ENCODE data around the gene UGGT1.
"Not testable (repeated sequence)": the region's sequence is repeated elsewhere in the genome, so short reads cannot be mapped to it uniquely, and the experiment has no call there.

The UGGT1 gene

DNA sequence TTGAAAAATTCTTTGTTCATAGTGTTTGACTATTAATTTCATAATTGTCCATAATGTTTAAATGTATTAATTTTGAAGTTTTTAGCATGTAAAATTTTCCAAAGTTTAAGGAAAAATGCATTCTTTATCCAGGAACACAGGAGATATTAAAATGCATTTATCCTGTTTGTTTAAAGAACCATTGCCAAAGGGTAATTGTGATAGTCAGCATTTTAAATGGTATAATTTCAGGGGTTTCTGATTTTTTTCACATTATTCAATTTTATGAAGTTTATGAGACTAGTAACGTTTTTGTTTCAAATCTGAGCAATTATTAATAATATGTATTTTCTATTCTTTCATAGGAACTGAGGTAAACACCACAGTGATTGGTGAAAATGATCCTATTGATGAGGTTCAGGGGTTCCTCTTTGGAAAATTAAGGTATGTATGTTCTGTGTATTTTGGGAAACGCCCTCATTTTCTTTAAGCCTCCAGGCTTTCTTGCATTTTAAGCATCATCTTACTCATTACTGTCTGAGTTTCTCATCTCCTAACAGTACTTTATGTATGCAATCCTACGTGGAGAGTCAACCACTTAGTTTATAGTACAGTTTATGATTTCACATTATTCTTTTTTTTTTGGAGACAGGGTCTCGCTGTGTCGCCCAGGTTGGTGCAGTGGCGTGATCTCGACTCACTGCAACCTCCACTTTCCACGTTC is 25.1 kb downstream of the UGGT1 start:
- no peak for DNase-seq

DNA sequence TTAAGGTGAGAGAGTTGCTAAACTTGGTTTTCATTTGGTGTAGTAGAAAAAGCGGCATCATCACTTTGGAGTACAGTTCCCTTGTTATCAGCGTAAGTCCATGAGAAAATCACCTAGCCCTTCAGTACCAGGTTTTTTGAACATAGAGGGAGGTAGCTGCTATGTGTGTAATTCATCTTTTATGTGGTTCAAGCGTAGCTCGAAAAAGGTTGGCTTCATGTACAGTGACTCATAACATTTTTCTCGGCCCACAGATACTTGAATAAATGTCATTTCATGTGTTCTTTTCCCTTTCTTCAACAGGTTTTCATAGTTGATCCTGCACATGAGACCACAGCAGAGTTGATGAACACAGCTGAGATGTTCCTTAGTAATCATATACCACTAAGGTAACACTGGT is 43.6 kb downstream of the UGGT1 start:
- DNase-seq: no peak

DNA sequence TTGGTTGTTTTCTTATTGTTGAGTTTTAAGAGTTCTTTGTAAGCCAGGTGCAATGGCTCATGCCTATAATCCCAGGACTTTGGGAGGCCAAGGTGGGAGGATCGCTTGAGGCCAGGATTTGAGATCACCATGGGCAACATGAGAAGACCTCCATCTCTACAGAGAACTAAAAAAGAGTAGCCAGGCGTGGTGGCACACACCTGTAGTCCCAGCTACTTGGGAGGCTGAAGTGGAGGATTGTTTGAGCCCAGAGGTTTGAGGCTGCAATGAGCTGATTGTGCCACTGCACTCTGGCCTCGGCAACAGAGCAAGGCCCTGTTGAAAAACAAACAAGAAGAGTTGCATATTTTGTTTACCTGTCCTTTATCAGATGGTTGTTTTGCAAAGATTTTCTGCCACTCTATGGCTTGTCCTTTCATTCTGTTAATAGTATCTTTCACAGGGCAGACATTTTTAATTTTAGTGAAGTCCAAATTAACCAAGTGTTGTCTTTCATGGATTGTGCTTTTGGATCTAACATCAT is 46.2 kb downstream of the UGGT1 start:
- no peak for DNase-seq

DNA sequence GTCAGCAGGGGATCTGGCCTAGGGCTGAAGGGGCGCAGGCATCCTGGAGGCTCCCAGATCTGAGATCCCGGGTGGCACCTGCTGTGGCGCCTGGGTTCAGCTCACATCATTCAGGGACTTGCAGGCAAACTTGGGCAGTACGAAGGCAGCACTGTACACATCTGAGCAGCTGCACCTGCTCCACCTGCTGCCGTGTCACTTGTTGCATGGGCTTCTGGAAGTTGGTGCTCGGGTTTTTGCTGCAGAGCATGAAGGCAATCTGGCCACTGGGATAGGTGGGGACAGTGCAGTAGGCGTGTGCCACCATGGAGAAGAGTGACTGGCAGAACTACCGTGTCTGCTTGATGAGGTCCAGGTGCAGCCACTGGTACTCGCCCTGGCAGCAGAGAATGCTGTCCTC is 48.6 kb downstream of the UGGT1 start:
- DNase-seq: no peak

DNA sequence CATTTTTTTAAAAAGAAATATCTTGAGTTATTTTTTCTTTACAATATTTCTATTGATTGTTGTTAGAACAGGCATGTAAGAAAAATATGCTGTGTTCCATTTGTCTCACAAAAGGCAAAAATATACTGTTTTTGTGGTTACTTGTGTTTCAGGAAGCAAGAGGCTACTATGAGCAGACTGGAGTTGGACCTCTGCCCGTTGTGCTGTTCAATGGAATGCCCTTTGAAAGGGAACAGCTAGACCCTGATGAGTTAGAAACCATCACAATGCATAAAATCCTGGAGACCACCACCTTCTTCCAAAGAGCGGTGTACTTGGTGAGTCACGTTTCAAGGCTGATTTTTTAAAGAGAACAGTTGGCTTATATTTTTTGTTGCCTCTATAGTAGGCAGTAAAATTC is 54.7 kb downstream of the UGGT1 start:
- no peak for DNase-seq

DNA sequence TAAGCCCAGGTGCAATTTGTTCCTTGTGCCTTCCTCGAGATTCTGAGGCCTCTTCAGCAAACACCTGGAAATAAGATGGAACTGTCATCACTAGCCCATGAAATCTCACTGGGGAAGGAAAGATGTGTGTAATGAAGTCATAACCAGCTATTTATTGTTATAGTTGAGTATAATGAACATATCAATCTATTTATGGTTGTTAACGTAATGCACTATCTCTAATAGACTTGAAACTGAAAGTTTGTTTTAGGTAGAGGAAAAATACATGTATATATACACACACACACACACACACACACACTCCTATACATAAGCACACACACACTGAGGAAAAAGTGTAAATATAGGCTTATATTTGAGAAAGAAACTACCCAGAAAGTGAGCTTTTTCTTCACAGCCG is 62.8 kb downstream of the UGGT1 start:
- no peak for DNase-seq

DNA sequence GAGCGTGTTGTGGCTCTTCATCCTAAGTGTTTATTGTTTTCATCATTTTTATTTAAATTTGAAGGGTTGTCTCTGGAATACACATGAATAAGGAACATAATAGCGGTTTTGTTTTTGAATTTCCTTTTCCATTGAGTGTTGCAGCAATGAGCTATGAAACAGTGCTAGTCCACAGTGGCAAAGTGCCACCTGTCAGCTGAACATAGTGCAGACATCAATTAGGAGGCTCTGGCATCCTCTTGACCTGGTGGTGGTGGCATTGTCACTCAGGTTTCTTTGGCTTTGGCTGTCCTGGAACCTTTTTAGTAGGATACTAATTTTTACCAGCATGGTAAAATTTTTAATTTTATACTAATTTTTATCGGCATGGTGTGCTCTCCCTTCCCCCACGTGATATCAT is 63.2 kb downstream of the UGGT1 start:
- DNase-seq: no peak

DNA sequence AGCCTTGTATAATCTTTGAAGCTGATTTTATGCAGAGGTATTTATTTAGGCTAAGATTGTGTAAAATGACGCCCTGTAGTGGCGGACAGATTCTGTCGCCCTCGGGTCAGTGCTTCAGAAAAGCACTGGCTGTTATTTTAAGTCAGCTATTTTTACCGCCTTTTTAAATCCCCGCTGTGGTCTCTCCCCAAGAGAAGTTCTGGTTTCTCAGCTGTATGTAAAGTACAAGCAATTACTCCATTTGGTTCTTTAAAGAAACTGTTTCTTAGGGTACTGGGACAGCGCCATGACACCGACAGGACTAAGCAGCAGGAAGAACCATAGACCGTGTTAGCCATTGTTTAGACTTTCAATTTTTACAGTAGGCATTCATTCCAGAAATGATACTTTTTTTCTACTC is 65.0 kb downstream of the UGGT1 start:
- no peak for DNase-seq

DNA sequence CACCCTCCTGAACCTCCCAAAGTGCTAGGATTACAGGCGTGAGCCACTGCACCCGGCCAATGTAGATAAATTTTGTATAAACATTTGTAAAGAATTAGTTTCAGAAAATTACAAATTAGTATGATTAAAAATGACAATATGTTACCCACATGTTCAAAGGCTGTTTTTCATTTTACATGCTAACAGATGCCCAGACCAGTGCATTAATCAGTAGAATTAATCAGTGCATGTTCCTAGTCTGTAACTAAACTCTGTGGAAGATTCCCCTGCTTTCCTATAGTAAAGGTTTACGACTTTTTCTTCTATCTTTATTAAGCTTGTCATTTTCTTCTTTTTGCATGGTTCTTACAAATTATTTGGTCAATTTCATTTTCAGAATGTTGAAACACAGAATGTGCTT is 65.8 kb downstream of the UGGT1 start:
- no peak for DNase-seq

DNA sequence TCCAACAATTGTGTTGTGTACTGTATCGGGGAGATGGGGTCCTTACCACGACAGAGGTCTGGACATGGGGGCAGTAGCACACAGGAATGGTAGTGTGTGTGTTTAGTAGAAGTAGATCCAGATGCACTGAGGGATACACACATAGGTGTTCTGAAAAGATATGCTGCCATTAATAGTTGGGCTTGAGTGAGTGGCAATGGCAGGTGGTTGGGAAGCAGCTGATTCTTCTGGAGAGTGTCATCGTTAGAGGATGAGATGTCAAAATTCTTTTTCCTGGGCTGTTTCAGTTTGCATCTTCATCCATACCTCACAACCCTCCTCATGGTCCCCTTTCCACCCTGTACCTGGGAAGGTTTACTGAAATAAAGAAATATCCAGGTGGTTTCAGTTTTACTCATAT is 66.6 kb downstream of the UGGT1 start:
- no peak for DNase-seq

DNA sequence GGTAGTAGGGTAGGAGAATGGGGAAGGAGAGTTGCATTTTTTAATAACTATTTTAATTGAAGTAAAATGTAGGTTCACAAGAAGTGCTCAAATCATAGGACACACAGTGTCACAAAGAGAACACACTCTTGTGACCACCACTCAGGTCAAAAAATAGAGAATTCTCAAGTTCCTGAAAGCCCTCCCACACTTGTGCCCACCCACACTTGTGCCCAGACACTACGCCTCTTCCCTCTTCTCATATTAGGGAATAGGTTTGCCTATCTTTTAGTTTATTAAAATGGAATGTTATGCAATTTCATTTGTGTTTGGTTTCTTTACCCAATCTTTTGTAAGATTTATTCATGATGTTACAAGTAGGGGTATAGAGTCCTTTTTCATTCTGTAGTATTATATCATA is 67.2 kb downstream of the UGGT1 start:
- DNase-seq: no peak

DNA sequence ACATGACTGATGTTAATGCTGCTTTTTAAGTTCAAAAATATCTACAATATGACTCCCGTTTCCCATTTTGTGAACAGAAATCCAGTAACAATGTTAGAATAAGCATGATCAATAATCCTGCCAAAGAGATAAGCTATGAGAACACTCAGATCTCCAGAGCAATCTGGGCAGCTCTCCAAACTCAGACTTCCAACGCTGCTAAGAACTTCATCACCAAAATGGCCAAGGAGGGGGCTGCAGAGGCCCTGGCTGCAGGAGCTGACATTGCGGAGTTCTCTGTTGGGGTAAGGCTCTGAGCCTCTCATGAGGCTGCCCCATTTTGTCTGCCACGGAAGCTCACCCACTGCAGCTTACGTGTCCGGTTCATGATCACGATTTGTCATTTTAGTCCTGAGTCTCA is 68.4 kb downstream of the UGGT1 start:
- DNase-seq: no peak

DNA sequence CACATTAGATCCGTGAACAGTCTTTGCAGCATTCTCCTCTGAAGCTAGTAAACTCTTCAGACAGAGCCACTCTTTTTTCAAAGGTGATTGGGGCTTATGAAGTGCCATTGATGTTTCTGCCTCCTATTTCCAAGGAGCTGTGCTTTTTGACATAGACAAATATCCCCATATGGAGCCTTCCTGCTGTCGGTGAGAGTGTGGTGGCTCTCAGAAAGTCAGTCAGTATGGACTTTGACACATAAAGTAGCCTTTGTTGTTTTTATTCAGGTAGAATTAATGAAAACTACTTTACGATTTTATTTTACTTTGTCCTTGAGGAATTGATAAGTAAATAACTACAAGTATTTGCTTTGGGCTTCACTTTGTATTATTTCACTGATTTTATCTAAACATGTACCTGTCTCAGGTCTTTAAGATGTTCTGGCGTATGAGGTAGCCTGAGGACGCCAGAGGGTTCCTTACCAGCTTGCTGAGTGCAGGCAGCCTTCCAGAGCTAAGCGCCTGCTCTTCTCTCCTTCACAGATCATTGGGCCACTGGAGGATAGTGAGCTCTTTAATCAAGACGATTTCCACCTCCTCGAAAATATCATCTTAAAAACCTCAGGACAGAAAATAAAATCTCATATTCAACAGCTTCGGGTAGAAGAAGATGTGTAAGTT is 69.7 kb downstream of the UGGT1 start:
- DNase-seq: no peak

DNA sequence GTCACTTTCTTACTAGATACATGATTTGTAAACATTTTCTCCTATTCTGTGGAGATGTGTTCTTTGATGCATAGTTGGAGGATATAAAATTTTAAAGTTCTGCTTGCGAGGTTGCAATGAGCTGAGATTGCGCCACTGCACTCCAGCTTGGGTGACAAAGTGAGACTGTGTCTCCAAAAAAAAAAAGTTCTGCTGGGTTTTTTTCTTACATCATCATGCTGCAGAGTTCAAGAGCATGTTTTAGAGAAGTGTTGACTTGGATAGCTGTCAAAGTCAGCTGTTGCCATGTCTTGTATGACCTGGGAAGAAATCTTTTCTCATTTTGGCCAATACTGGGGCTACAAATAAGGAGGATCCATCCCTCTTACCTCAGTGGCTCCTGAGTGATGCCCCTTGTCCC is 71.3 kb downstream of the UGGT1 start:
- no peak for DNase-seq

DNA sequence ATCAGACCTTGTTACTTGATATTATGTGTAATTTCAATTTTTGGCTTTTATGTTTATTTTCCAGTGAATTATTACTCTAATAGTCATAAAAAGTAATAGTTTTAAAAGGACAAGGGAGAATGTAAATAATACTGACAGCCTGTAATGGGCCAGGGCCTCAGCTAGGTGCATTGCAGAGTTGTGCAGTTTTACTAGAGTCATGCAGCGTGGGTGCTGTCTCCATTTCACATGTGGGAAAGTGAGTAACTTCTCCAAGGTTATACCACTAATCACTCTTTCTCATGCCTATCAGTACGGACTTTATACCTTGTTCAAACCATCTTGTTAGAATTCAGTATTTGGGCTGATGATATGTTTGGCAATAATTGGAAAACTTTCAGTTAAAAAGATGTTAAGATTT is 73.3 kb downstream of the UGGT1 start:
- DNase-seq: no peak

DNA sequence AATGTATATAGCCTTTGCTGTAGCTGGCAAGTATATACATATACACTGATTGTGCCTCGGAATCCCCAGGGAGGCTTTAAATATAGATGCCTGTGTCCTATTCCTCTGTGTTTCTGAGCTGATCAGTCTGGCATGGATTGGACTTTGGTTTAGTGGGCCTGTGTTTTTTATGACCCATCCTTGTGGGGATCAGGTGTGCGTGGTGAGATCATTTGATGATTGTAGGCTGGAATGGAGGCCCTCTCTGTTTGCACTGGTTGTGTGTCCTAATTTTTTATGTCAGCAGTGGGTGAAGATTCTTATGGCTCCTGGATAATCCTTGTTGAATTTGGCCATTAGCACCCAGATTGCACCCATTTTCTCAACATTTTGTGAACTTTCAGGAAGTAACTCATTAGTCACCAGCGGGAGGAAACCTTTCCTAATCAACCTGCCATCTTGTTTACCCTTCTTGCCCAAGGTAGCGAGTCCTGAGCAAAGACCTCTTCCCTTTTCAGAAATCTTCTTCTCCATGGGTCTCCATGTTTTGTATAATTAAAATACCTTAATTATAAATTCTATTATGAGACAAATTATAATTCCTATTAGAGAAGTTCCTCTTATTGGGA is 75.8 kb downstream of the UGGT1 start:
- DNase-seq: no peak

DNA sequence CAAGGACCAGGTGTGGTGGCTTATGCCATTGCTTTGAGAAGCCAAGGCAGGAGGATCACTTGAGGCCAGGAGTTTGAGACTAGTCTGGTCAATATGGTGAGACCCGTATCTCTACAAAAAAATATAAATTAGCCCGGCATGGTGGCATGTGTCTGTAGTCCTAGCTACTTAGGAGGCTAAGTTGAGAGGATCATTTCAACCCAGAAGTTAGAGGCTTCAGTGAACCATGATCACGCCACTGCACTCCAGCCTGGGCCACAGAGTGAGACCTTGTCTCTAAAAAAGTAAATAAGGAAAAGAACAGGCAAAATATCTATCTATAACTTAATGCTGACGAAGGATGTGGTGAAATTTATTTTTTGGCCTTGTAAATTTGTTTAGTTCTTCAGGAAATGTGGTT is 78.1 kb downstream of the UGGT1 start:
- no peak for DNase-seq

DNA sequence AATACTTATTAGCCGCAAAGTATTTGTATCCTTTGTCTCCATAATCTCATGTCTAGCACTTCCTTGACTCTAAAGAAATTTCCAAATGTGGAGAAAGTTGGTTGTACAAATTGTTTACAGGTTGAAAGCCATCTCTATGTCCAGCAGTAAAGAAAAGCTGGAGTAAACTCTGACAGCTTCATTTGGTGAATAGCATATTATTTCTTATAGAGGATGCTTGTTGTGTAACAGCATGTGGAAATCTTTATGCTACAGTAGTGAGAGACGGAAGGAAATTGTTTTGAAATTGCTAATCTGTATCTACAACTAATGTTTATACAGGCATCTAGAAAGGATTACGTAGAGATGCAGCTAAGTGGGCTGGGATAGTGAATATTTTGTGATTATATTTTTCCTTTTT is 78.5 kb downstream of the UGGT1 start:
- DNase-seq: no peak

DNA sequence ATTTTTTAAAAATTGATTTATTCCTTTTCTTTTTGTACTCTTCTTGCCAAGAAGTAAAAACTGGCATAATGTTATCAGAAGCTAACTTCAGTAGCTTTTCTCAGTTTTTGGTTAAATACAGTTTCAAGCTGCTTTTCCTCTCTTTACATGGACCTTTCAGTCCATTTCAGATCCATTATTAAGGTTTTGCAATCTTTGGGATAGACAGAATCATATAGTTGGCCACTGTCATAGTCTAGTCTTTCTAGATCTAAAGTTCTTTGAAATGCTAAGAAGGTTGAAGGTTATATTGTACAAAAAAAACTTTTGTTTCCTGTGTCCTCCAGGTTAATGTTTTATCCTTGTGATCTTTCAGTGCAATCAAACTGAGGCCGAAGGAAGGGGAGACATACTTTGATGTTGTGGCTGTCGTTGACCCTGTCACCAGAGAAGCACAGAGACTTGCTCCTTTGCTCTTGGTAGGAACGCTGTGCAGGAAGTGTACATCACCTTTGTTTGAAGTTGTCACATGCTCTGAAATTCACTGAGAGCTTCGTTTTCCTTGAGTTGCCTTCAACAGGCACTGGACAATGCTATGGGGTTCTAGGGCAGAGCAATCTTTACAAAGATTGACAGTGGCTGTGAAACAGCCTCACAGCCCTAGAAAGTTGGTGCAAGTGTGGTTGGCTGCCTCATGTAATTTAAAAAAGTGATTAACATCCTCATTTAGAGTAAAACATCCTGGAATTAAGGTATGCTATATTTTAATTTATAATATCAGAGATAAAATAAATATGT is 79.1 kb downstream of the UGGT1 start:
- no peak for DNase-seq

DNA sequence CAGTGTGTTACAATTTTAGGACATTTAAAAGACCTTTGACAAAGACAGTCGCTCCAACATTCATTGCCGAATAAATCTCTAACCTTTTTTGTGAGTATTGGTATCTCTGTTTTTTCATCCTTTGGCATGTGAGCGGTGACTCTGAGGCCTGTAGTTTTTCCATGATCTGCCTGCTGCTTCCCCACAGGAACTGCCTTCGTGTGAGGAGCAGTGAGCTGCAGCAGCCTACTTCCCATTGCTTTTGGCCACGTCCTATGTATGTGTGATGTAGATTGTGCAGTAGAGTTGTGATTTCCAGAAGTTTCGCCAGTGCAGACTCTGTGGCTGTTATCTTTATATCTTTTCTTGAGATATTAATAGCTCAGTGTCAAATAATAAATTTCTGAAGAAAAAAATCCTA is 79.8 kb downstream of the UGGT1 start:
- DNase-seq: no peak

DNA sequence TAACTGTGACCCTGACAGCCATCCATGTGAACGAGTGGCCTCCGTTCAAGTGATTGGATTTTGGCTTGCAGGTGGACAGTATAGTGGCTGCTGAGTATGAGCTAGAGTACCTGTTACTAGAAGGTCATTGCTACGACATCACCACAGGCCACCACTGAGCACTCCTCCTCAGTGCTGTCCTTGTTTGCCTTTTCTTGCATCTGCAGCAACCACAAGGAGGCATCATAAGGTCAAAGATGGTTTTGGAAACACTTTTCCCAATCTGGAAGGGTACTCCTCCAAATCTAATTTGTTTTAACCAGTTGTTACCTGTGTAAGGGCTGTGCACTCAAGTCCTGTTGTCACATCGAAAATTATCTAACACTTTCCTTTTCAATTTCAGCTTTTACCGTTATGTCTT is 81.2 kb downstream of the UGGT1 start:
- DNase-seq: no peak

DNA sequence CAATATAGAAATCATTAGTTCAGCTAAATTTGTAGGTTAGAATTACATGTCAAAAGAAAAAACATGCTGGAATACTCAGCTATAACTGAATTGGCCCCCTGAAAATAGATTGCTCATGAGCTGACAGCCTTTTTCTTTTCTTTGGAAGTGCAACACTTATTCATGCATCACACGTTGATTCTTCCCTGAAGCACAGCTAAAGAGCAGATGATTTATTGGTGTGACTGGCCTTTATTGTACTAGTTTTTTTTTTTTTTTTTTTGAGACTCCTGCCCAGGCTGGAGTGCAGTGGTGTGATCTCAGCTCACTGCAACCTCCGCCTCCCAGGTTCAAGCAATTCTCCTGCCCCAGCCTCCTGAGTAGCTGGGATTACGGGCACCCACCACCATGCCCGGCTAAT is 83.1 kb downstream of the UGGT1 start:
- DNase-seq: not testable (repeated sequence)

DNA sequence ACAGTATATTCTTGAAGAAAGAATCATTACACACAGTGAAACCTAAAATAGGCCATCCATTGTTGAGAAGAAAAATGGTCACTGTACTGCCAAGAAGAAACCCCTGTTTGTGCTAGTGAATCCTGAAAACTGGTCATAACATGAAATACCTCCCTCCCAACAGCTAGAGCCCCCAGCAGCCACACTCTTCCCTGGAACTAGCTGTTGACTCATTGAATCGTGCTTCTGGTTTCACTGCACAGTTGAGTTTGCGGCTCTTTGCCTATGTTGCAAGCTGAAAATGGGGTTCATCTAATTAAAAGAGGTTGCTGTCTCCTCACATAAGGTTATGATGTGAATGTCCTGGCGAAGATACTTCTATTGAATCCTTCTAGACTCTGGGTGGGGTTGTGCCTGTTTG is 86.3 kb downstream of the UGGT1 start:
- DNase-seq: no peak

Data from activated T-cell treated with anti-CD3 and anti-CD28 coated beads for 4 hours (primary cell).